GM18526 (cell line): Measurements from ENCODE around the gene CDCP1.

ENCODE experiments used
- POLR2A ChIP-seq: IDR thresholded peaks from 3 replicates; pipeline ENCODE4 v1.6.1; 2011; ENCODE audit not compliant: insufficient read length; ENCODE audit errors: extremely low read depth

Gene CDCP1

GRCh38 chr3:45163481-45163880 is 17.3 kb upstream of the CDCP1 start:
- no peak for TF ChIP-seq POLR2A

DNA sequence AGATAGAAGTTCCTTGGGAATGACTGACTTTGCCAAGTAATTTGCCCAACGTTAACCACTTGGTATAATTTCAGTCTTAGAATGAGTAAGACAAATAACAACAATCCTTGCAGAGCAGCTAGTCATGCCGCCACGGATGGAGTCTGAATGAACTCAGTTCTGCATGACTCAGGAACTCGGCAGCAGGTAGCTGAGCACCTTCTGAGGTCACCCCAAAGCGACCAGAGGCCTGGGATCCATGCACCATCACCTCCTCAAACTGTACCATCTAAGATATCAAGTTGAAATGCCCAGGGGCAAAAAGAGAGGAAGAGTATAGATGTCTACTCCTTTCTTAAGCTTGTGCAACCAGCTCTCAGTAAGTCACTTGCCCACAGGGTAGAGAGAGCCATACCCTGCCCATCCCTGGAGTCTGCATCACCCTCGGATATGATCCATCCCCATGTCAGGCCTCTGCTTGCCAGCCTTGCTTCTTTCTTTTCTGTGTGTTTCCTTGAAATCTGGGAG is 8.5 kb upstream of the CDCP1 start:
- TF ChIP-seq POLR2A: no peak

DNA sequence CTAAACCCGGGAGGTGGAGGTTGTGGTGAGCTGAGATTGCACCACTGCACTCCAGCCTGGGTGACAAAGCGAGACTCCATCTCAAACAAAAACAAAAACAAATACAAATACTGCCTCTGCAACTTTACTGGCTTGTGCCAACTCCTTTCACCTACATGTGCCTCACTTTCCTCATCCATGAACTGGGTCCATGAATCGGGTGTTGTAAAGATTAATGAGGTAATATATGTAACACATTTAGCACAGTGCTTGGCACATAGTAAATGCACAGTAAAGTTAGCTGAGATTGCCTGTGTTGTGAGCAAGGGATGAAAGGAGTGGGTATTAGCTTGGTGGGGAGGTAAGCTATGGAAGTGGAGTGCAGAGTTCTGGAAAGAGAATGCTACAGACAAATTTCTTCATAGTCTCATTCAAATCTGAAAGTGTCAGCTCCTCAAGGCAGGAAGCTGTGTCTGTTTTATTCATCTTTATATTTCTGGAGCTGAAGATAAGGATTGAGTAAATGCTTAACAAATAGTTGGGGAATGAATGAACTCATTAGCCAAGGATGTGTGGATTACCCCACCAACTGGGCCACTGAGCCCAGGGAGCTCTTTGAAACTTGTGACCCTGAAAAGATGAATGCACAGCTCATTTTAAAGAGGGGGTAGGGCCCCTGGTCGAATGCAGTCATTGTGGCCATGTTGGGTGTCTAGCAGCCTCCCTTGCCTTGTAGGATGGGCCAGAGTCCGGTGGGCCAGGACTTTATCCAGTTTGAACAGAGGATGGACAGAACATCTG is 7.7 kb upstream of the CDCP1 start:
- TF ChIP-seq POLR2A: no peak

DNA sequence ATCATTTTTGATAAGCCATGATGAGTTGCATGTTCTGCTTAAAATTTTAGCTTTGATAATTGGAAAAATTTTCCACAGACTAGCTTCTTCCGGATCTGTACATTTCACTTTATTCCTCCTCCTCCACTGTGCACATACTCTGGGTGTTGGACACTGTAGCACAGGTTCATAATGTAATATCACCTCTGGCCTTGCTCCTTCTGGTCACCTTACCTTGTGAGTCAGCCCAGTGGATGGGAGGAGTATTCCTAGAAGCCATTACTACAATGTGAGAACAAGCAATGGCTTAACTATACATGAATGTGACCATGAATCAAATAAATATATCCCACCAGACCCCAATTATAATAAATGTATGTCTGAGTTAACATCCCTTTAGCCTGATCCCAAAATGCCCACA is 6.1 kb upstream of the CDCP1 start:
- no peak for TF ChIP-seq POLR2A

GRCh38 chr3:45151100-45151499 is 4.9 kb upstream of the CDCP1 start:
- TF ChIP-seq POLR2A: no peak

GRCh38 chr3:45148921-45149320 is 2.7 kb upstream of the CDCP1 start:
- TF ChIP-seq POLR2A: no peak

DNA sequence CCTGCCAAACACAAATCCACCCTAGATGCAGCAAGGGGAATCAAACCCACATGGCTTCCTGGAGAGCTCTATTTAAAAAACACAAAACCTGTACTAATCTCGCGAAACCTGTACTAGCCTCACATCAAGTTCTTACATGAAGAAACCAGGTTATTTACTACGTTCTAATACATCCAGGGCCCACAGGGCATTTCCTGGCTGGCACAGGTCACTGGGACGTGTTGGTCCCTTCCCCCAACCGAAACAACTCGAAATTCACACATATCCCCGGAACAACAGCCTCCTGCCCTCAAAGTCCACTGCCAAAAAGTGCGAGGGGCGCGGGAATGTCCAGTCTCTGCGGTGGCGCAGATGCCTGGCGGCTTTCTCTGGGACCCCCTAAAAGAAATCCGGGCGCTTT is 955 bp downstream of the CDCP1 start:
- no peak for TF ChIP-seq POLR2A

DNA sequence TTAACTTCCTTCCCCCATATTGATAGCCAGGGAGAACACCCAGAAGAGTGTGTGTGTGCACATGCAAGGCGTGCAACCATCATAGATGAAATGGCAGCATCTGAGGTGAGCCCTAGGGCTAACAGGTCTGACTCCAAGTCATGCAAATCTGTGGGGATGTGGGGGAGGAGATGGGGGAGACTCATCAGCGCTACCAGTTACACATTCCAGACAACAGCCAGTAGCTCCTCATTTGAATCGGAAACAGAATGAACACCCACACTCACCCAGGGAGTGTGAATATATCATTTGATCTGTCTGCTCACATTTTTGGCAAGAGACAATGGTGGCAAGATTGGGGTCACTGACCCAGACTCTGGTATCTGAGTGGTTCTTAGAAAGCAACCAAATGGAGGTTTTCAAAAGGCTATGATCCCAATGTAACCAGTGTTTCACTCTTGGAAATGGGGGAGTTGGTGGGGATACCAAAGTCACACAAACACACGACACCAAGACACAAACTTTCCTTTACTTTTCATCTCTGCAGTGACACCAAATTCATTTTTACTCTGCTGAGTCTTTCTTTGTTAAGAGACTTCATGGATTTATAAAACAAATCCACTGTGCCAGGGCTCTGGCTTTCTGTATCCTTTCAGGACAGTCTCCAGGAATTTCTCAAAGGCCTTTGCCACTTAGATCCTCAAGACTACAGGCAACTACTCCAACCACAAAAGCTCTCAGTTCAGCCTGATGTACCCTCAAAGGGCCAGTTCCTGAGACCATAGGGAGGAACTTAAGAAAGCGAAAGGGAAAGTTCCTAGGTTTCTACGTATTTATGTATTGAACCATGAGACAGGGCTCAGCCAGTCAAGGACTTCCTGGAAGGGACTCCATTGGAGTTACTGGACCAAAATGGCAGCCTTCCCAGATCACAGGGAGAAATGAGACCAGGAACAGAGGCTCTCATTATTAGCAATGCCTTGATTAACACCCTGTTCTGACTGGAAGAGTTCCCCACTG is 2.2 kb downstream of the CDCP1 start:
- no peak for TF ChIP-seq POLR2A

- TF ChIP-seq POLR2A: no peak
These were observed 5.9 kb downstream of the CDCP1 start for GRCh38 chr3:45140141-45140769.

- TF ChIP-seq POLR2A: no peak
These were observed 6.6 kb downstream of the CDCP1 start for GRCh38 chr3:45139372-45140140.

- no peak for TF ChIP-seq POLR2A
These were observed 8.5 kb downstream of the CDCP1 start for GRCh38 chr3:45137656-45138181.

GRCh38 chr3:45135959-45136358 is 10.2 kb downstream of the CDCP1 start:
- no peak for TF ChIP-seq POLR2A

DNA sequence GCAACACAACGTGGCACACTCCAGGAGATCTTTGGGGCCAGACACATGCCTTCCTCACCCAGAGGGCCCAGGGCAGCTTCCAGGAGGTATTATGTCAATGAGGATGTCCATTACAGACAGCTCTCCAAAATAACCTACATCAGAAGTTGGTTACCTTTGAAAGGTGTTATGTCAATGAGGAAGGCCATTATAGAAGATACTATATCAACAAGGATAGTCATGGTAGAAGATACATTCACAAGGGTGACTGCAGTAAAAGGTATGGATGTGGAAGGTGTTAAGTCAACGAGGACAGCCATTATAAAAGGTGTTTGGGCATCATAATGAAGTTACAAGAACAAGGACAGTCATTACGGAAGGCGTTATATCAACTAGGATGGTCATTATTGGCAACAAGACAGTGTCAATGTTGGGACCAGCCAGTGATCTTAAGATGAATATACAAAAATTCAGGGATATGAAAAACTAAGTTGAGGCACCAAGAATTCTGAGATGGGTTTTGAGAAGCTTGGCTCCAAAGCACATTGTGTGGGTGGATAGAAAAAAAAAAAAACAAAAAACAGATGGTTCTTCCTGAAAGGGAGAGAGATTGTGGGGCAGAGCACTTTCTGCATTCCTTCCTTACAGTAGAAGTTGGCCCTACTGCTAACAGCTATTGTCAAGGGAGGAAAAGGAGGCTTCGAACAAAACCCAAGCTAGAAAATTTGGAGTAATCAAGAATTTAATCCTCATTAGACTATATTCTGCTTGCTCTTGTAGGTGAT is 11.2 kb downstream of the CDCP1 start:
- no peak for TF ChIP-seq POLR2A
